CD14-positive monocyte (primary cell): ENCODE results near the gene HINFP. TPM values are rescaled to one million over a fixed set of nuclear protein-coding genes. Genes with fewer than 3 reads are reported as not detected.

Experiments used
- DNase-seq, 3 donors: peaks; one replicate each; pipeline ENCODE4 v3.0.0-alpha.2; 2011 to 2022
- H2AFZ ChIP-seq: 2 replicates; pipeline ENCODE4 v1.6.0; 2012; ENCODE audit warnings: mild to moderate bottlenecking, low read depth, low read length, inconsistent platforms; ENCODE audit not compliant: insufficient read depth, poor library complexity, severe bottlenecking
- H3K27ac ChIP-seq, 2 donors: 1 replicate in 1 of 2; 2 replicates in 1 of 2; pipeline ENCODE4 v1.5.1; 2012 to 2013; ENCODE audit warnings: low read length in 2 of 2, control low read depth in 1 of 2, inconsistent platforms in 1 of 2, low read depth in 1 of 2, mild to moderate bottlenecking in 1 of 2
- H3K27me3 ChIP-seq, 2 donors: one replicate each; pipeline versions ENCODE4 v1.6.0 to v1.6.1; 2011 to 2013; ENCODE audit warnings: low read length in 2 of 2; ENCODE audit not compliant: control insufficient read depth in 2 of 2, insufficient read depth in 2 of 2
- H3K36me3 ChIP-seq, 2 donors: replicated peaks in 1 of 2; 1 replicate in 1 of 2; 2 replicates in 1 of 2; pipeline versions ENCODE4 v1.5.1 to v1.6.1; 2012 to 2013; ENCODE audit warnings: low read length in 2 of 2, control low read depth in 1 of 2, inconsistent platforms in 1 of 2, mild to moderate bottlenecking in 1 of 2; ENCODE audit not compliant: insufficient read depth in 2 of 2, control insufficient read depth in 1 of 2
- H3K4me1 ChIP-seq, 2 donors: 1 replicate in 1 of 2; 2 replicates in 1 of 2; pipeline versions ENCODE4 v1.5.1 to v1.6.1; 2012 to 2013; ENCODE audit warnings: low read length in 2 of 2, control low read depth in 1 of 2, inconsistent platforms in 1 of 2, mild to moderate bottlenecking in 1 of 2, moderate library complexity in 1 of 2; ENCODE audit not compliant: insufficient read depth in 2 of 2, control insufficient read depth in 1 of 2
- H3K4me2 ChIP-seq: replicated peaks from 2 replicates; pipeline ENCODE3; 2012; ENCODE audit warnings: low read length, moderate library complexity, mild to moderate bottlenecking; ENCODE audit not compliant: poor library complexity, severe bottlenecking; ENCODE audit errors: extremely low read depth
- H3K4me3 ChIP-seq, 3 experiments: fragments of 200-600 bp in 1 of 3; sonication (generic) in 1 of 3; replicated peaks in 1 of 3; 1 replicate in 2 of 3; 2 replicates in 1 of 3; pipeline ENCODE4 v1.5.1; 2011 to 2013; ENCODE audit warnings: low read length in 3 of 3, mild to moderate bottlenecking in 3 of 3, control low read depth in 2 of 3, low read depth in 2 of 3, inconsistent platforms in 1 of 3, moderate library complexity in 1 of 3
- H3K79me2 ChIP-seq: 2 replicates; pipeline ENCODE4 v1.6.0; 2012; ENCODE audit warnings: mild to moderate bottlenecking, control low read depth, inconsistent platforms, low read length, moderate library complexity; ENCODE audit not compliant: insufficient read depth
- H3K9ac ChIP-seq: 2 replicates; pipeline ENCODE4 v1.6.0; 2017; ENCODE audit warnings: low read length, mild to moderate bottlenecking; ENCODE audit not compliant: insufficient read depth, poor library complexity, severe bottlenecking
- H3K9me3 ChIP-seq, 2 donors: replicated peaks in 1 of 2; 1 replicate in 1 of 2; 2 replicates in 1 of 2; pipeline versions ENCODE4 v1.5.1 to v1.6.1; 2012 to 2013; ENCODE audit warnings: low read length in 2 of 2, control low read depth in 1 of 2; ENCODE audit not compliant: control insufficient read depth in 1 of 2, insufficient read depth in 1 of 2
- H4K20me1 ChIP-seq: 2 replicates; pipeline ENCODE4 v1.6.0; 2012; ENCODE audit warnings: mild to moderate bottlenecking, low read length, control low read depth, moderate library complexity; ENCODE audit not compliant: insufficient read depth
- H3K27ac Mint-ChIP-seq, 7 donors: one replicate each; pipeline ENCODE4 v1.8.0; 2020; ENCODE audit warnings: mild to moderate bottlenecking in 7 of 7, mixed read lengths in 7 of 7, moderate library complexity in 6 of 7, inconsistent platforms in 2 of 7
- H3K27me3 Mint-ChIP-seq, 3 donors: one replicate each; pipeline ENCODE4 v1.8.0; 2021 to 2022; ENCODE audit warnings: low read depth in 3 of 3, mild to moderate bottlenecking in 3 of 3, mixed read lengths in 3 of 3, moderate library complexity in 3 of 3, inconsistent platforms in 1 of 3
- H3K36me3 Mint-ChIP-seq, 2 donors: one replicate each; pipeline ENCODE4 v1.8.0; 2020; ENCODE audit warnings: mixed read lengths in 2 of 2, inconsistent platforms in 1 of 2, mild to moderate bottlenecking in 1 of 2
- H3K4me1 Mint-ChIP-seq: one replicate; pipeline ENCODE4 v1.8.0; 2020; ENCODE audit warnings: mild to moderate bottlenecking, mixed read lengths
- H3K4me3 Mint-ChIP-seq, 2 donors: one replicate each; pipeline ENCODE4 v1.8.0; 2020; ENCODE audit warnings: mild to moderate bottlenecking in 2 of 2, mixed read lengths in 2 of 2, moderate library complexity in 1 of 2
- H3K9me3 Mint-ChIP-seq, 7 donors: one replicate each; pipeline ENCODE4 v1.8.0; 2020 to 2022; ENCODE audit warnings: mixed read lengths in 7 of 7, mild to moderate bottlenecking in 6 of 7, moderate library complexity in 6 of 7, inconsistent platforms in 2 of 7
- WGBS: methylation state at CpG from one replicate; pipeline ENCODE4 v1.1.5; 2013; ENCODE audit warnings: missing lambda C conversion rate; ENCODE audit not compliant: insufficient coverage; 5-methylcytosine and 5-hydroxymethylcytosine counted together
- intact Hi-C, 2 donors: fragments of 100-400 bp; cut with micrococcal nuclease; formaldehyde crosslinking; loops; one replicate each; pipeline versions ENCODE4 v1.15.0 to v1.15.1; 2023
- polyA plus RNA-seq, 3 donors: library from polyadenylated mRNA; depleted of rRNA in 1 of 3; unstranded in 2 of 3; stranded (reverse) in 1 of 3; fragments of 300-500 nt in 2 of 3; fragments of >200 nt in 1 of 3; fragmentation: Illumina TruSeq in 2 of 3; gene quantifications; 1 replicate in 2 of 3; 2 replicates in 1 of 3; pipeline ENCODE4 v1.2.3, GENCODE V29; 2012 to 2021
- TF ChIP-seq, protein P1 (sequence below): fragments of 200-600 bp; IDR thresholded peaks from one replicate; pipeline ENCODE4 v1.8.0; 2022; ENCODE audit warnings: antibody characterized with exemption, mild to moderate bottlenecking

Gene HINFP
- polyA plus RNA-seq, 3 donors = 8.0 to 43.0 (median 8.6) TPM

- Mint-ChIP-seq H3K27me3 (no peaks in the 10 kb centered on the region), H3K4me3 (no peak overlapping the region), H3K4me1 (peaks cover 33% of the 10 kb centered on the region), H3K36me3 (peaks cover 32 to 52% of the 10 kb centered on the region in 2 donors), H3K27ac (no peak overlapping the region), H3K9me3 (no peaks in the 10 kb centered on the region)
- no peak overlapping the region for H3K9ac ChIP-seq
- no peak overlapping the region for H3K4me2 ChIP-seq
- TF ChIP-seq, protein P1, sequence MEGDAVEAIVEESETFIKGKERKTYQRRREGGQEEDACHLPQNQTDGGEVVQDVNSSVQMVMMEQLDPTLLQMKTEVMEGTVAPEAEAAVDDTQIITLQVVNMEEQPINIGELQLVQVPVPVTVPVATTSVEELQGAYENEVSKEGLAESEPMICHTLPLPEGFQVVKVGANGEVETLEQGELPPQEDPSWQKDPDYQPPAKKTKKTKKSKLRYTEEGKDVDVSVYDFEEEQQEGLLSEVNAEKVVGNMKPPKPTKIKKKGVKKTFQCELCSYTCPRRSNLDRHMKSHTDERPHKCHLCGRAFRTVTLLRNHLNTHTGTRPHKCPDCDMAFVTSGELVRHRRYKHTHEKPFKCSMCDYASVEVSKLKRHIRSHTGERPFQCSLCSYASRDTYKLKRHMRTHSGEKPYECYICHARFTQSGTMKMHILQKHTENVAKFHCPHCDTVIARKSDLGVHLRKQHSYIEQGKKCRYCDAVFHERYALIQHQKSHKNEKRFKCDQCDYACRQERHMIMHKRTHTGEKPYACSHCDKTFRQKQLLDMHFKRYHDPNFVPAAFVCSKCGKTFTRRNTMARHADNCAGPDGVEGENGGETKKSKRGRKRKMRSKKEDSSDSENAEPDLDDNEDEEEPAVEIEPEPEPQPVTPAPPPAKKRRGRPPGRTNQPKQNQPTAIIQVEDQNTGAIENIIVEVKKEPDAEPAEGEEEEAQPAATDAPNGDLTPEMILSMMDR = no peak
- no peak overlapping the region for H3K27ac ChIP-seq
- H3K36me3 ChIP-seq = peaks cover 25 to 36% of the 10 kb centered on the region in 2 donors
- peaks cover 26 to 36% of the 10 kb centered on the region in 2 donors for H3K4me1 ChIP-seq
- peaks cover 8% of the 10 kb centered on the region for H3K79me2 ChIP-seq
- no peaks in the 10 kb centered on the region for H3K27me3 ChIP-seq
- WGBS = 98% methylated on average over 21 of the region's 21 CpGs
- H3K9me3 ChIP-seq = no peaks in the 10 kb centered on the region
- DNase-seq = no peak
- H2AFZ ChIP-seq = no peak overlapping the region
- peaks cover 4% of the 10 kb centered on the region for H4K20me1 ChIP-seq
- intact Hi-C loops = no loop called here
- H3K4me3 ChIP-seq = no peak overlapping the region
Observed at GRCh38 chr11:119173453-119173852, 52.1 kb downstream of the HINFP start.

DNA sequence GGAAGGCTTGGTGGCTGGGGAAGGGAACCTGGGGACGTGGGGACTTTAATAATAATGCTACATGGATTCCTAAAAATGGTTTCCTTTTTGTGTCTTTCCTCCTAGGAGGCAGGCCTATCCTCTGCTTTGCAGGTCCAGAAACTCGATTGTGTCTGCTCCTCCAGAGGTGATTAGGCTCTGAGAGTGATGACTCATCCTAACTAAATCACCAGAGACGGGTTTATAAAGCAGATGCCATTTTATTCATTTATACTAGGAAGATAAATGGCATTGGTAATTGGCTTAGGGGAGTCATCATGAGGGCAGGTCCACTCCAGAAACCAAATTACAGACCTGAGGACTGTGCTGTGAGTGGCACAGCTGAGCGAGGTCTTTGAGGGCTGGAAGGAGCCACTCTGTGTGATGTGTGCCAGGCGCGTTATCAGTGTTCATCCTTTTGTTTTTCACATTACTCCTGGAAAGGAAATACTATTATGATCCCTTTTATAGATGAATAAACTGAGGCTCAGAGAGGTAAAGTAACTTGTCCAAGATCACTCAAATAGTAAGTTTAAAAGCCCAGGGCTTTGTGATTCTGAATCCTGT, 54.2 kb downstream of the HINFP start:
- no CpG with 5 or more reads among the region's 6 CpGs for WGBS
- H3K4me1 Mint-ChIP-seq = peaks cover 27% of the 10 kb centered on the region
- H3K9ac ChIP-seq = no peak overlapping the region
- H2AFZ ChIP-seq = no peak overlapping the region
- no peaks in the 10 kb centered on the region for H3K9me3 Mint-ChIP-seq
- no peak for DNase-seq
- H3K4me2 ChIP-seq = no peak overlapping the region
- peaks cover 42 to 64% of the 10 kb centered on the region in 2 donors for H3K36me3 Mint-ChIP-seq
- intact Hi-C loops = no loop called here
- no peak overlapping the region for H3K4me3 Mint-ChIP-seq
- TF ChIP-seq, protein P1 = no peak
- H3K4me1 ChIP-seq = peaks cover 21 to 26% of the 10 kb centered on the region in 2 donors
- no peaks in the 10 kb centered on the region for H3K27me3 ChIP-seq
- no peaks in the 10 kb centered on the region for H3K27me3 Mint-ChIP-seq
- peaks cover 34 to 46% of the 10 kb centered on the region in 2 donors for H3K36me3 ChIP-seq
- peaks cover 4% of the 10 kb centered on the region for H4K20me1 ChIP-seq
- H3K4me3 ChIP-seq = no peak overlapping the region
- H3K79me2 ChIP-seq = no peaks in the 10 kb centered on the region
- H3K27ac Mint-ChIP-seq = peak overlapping the region in 2 of 7 donors; percentile 4 to 69
- H3K9me3 ChIP-seq = no peaks in the 10 kb centered on the region
- H3K27ac ChIP-seq = no peak overlapping the region
